ENCODE measurements around the gene FHIP1A.
A peak's percentile ranks its signal among the peaks of the same experiment; 100 is the strongest.

FHIP1A gene

DNA sequence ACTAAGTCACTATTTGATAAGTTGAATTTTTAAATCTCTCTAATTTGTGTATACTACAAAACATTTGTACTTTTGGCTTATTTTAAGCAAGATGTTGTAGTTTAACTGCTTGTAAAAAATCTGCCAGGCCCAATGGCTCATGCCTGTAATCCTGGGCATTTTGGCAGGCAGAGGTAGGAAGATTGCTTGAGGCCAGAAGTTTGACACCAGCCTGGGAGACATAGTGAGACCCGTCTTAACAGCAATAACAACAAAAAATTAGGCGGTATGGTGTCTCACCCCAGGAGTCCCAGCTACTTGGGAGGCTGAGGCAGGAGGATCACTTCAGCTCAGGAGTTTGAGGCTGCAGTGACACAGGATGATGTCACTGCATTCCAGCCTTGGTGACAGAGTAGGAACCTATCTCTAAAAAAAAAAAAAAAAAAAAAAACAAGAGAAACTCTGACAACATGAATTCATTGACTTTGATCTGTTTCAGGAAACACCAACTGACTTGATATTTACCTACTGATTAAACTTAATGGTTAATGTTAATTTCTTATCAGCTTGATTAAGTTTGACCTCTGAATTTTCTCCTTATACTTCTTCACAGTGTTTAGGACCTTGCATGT lies 8.9 kb downstream of the FHIP1A start:
- DNase-seq (ENCODE audit: low read depth) = no peak

GRCh38 chr4:151418385-151418784 lies 9.4 kb downstream of the FHIP1A start:
- peak; percentile 91 for DNase-seq (ENCODE audit: low read depth)

DNA sequence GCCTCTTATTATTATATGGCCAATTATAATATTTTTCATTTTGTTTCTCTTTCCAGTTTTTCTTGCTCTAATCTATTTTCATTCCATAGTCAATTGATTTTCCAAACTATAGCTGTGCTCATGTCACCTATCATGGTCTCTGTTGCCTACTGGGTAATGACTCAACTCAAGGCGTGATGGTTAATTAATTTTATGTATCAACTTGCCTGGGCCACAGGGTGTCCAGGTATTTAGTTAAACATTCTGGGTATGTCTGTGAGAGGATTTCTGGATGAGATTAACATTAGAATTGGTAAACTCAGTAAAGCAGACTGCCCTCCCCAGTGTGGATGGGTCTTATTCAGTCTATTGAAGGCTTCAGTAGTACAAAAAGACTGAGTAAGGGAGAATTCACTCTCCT lies 9.9 kb downstream of the FHIP1A start:
- DNase-seq (ENCODE audit: low read depth) = no peak

- DNase-seq (ENCODE audit: low read depth) = no peak
Observed at GRCh38 chr4:151420250-151420807, 11.4 kb downstream of the FHIP1A start.

DNA sequence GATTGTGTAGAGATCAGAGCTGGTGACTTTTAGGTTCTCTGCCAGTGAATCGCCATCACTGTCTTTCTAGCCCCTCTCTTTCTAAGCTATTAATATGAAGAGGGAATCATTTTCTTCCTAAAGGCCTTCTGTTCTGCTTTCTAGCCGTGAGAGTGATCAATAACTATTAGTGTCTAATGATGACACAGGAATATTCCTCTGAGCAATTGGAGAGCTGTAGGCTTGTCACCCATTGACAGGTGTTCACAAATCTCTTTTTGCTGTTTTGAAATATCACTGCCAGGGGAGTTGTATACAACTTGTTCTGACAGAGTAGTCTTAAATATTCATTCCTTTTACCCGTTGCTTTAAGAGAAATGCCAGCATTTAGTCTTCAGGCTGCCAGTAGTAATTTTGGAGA lies 13.9 kb downstream of the FHIP1A start:
- DNase-seq (ENCODE audit: low read depth) = no peak

DNA sequence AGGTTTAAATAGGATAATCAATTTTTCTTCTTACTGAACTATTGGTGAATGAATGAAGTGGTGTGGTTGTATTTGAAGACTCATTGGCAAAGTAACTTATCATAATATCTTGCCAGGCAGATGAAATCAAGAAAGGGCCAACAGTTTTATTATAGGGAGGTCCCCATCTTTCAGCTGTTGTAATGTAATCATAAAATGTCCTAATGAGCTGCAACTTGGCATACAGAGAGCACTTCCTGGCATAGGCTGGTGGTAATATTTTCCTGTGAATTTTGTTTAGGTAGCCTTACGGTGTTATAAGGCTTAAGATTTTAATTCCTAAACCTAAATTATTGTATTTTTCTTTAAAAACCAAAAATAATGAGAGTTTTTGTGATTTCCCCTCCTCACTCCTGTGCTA lies 17.5 kb downstream of the FHIP1A start:
- no peak for DNase-seq (ENCODE audit: low read depth)

DNA sequence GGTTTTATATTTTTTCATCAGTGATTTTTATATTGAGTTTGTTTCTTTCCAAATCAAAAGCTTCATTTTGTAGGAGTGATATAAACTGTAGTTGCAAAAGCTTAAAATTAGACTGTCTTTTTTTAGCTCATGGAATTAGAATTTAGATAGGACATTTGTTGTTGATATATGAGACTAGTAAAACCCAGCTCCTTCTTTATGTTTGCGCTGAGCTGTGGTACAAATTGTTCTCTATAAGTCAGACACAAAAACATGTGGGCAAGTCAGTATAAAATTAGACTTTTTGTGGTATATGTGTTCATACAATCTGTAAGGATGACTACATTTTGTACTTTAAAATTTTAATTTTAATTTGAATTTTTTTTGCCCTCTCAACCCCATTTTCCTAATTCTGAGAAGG lies 18.3 kb downstream of the FHIP1A start:
- no peak for DNase-seq (ENCODE audit: low read depth)

DNA sequence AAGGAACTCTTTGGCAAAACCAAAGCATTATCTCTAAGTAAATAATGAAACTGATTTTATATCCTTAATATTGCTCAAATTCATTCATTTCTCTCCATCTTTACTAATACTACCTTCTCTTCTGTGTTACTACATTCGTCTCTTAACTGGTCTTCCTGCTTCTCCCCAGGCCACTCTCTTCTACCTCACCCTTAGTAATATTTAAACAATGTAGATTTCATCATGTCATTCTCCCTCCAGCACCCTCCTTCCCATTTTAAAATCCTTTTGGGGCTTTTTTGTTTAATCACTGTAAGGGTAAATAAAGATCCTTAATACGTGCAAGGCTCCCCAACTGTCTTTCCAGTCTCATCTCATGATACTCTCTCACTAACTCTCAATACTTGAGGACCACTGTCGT lies 19.4 kb downstream of the FHIP1A start:
- no peak for DNase-seq (ENCODE audit: low read depth)

- no peak for DNase-seq (ENCODE audit: low read depth)
Observed at GRCh38 chr4:151429957-151430570, 21.1 kb downstream of the FHIP1A start.

DNA sequence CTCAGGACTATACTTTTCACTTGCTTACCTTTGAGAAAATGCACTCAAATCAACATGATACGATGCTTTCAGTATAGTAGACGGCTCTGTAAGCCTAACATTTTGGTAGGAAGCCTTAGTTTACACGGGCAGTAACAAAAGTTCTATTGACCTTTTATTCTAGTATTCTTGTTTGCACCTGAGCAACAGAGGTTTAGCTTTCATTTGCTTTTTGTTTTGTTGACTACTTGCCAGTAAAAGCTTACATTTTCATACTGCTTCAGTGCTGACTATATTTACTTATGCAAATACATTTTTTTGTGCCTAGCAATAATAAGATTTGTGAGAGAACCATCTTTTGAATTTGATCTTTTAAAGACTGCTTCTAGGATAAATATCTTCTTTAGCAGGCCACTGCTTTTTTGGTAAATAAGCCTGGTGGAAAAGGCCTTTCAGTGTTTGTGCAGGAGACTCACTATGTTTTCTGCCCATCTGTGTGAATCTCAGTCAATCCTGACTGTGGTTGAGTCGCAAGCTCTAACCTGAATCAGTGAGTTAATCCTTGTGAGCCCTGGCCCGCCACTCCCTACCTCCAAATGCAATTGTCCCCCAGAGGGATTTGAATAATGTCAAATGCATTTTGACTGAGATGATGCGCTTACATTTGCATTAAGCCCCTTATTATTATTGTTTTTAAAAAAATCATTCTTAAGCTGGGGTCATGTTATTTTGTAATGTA lies 21.9 kb downstream of the FHIP1A start:
- no peak for DNase-seq (ENCODE audit: low read depth)

- no peak for DNase-seq (ENCODE audit: low read depth)
Observed at GRCh38 chr4:151431728-151432127, 22.8 kb downstream of the FHIP1A start.

DNA sequence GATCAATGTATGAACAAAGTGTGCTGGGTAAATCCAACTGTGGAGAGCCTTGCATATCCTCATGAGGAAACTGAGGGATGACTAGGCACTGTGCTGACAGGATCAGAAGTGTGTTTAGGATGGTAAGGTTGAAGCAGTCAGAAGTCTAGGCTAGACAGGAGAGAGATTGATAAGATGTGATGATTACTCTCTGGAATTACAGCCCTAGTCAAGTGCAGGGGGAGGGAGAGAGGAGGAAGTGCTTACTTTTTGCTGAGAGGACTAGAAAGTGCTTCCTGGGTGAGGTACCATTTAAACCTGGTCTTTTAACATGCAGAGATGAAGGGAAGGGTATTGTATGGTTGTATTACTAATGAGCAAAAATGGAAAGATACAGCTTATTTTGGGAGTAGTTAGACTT lies 23.7 kb downstream of the FHIP1A start:
- DNase-seq (ENCODE audit: low read depth) = no peak

GRCh38 chr4:151434183-151434860 lies 25.3 kb downstream of the FHIP1A start:
- DNase-seq (ENCODE audit: low read depth) = peak; percentile 69

- peak; percentile 38 for DNase-seq (ENCODE audit: low read depth)
Observed at GRCh38 chr4:151436093-151436518, 27.1 kb downstream of the FHIP1A start.

DNA sequence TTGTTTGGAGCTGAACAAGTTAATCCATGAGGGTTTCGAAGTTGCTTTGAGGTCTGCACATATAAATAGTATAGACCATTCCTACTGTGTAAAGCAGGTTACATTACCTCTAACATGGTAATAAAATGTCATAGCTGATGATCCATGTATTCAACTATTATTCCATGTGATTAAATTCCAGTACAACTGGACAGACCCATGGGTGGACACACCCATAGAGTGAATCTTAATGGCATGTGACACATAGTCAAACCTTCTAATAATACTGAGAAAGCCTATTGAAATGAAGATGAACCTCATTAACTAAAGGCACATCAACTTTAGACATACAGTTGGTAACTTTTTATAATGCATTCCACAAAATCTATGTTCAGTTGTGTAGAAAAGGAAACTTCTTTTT lies 28.5 kb downstream of the FHIP1A start:
- no peak for DNase-seq (ENCODE audit: low read depth)

DNA sequence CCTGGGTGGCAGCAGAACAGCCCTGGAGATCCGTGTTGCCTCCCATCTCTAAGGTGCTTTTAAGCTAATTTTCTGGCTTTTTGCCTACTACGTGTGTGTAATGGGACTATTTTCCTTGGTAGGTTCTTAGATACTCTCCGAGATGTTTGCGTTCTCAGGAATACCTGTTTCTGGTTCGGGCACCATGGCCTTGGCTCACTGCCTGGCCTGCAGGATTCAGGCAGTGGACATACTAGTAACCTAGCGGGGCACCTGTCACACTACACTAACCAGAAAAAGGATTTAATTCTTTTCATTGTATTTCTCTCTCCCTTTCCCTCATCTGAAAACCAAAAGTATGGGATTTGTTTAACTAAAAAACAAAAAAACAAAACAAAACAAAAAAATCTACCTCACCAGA lies 29.2 kb downstream of the FHIP1A start:
- no peak for DNase-seq (ENCODE audit: low read depth)

DNA sequence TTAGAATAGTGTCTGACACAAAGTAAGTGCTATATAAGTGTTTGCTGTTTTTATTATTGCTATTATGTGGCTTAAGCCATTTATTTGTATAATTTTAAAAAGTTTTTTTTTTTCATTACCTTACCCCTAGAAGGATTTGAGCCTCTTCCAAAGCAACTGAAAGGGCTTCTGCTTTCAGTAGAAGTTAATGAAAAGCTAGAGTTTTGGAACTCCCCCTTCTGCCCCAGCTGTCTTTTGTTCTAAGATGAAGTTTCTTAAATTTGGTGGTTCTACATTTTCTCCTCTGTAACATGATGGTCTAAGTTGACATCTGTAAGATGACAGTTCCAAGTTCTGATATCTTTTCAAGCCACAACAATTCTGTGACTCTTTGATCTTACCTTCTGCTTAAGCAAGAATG lies 30.3 kb downstream of the FHIP1A start:
- DNase-seq (ENCODE audit: low read depth) = no peak

DNA sequence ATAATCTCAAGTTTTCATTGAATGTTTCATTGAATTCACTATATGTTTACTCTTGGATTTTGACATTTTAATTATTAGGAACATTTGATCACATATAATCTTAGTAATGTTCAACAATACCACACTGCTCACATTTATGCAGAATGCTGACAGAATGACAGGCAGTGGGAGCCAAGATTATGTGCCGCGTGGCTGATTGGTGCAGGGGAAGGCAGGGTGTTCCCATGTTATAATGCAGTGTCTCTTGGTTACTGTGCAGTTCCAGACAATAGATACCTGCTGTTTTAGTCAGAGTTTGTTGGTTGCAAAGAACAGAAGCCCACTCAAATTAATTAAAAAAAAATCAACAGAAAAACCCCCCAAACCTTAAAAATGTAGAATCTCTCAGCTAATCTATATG lies 33.0 kb downstream of the FHIP1A start:
- no peak for DNase-seq (ENCODE audit: low read depth)

DNA sequence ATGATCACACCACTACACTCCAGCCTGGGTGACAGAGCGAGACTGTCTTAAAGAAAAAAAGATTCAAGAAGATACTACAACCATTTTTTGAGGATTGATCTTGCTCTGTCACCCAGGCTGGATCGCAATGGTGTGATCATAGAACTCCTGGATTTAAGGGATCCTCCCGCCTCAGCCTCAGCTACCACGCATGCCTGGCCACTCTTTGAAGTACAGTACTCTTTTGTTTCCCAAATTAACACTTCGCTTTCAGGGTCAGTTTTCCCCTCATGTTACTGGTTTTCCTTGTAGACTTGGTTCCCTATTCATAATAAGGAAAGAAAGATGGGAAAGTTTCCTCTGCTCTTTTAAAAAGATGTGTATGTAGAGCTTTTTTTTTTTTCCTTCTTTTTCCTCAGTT lies 34.3 kb downstream of the FHIP1A start:
- no peak for DNase-seq (ENCODE audit: low read depth)

- no peak for DNase-seq (ENCODE audit: low read depth)
Observed at GRCh38 chr4:151443752-151444151, 34.8 kb downstream of the FHIP1A start.

- no peak for DNase-seq (ENCODE audit: low read depth)
Observed at GRCh38 chr4:151446208-151446607, 37.2 kb downstream of the FHIP1A start.

GRCh38 chr4:151454513-151454912 lies 45.5 kb downstream of the FHIP1A start:
- no peak for DNase-seq (ENCODE audit: low read depth)

GRCh38 chr4:151455212-151455611 lies 46.2 kb downstream of the FHIP1A start:
- no peak for DNase-seq (ENCODE audit: low read depth)

All from iris pigment epithelial cell (primary cell).